ENCODE results near the gene OR13A1.
"Not testable (repeated sequence)": the region's sequence is repeated elsewhere in the genome, so short reads cannot be mapped to it uniquely, and the experiment has no call there.

The OR13A1 gene

GRCh38 chr10:45280113-45280760 lies 35.2 kb downstream of the OR13A1 start:
- DNase-seq, result no peak

DNA sequence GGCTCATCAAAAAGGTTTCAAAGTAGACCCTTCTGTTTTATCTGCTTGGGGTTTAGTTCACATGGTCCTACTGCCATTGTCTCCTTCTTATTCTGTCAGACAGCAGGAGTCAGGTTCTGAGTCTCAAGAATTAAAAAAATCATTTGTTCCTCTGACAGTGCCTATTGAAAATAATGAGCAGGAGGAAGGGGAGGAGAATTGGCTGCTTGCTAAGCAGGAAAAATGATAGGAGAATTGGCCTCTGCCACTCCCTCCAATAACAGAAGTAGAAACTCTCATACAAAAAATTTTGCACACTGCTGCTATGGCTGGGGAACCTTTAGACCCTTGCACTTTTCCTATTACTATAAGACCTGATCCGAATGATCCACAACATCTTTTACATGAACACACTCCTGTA lies 35.7 kb downstream of the OR13A1 start:
- DNase-seq, result no peak

GRCh38 chr10:45278860-45279498 lies 36.4 kb downstream of the OR13A1 start:
- DNase-seq, result no peak

DNA sequence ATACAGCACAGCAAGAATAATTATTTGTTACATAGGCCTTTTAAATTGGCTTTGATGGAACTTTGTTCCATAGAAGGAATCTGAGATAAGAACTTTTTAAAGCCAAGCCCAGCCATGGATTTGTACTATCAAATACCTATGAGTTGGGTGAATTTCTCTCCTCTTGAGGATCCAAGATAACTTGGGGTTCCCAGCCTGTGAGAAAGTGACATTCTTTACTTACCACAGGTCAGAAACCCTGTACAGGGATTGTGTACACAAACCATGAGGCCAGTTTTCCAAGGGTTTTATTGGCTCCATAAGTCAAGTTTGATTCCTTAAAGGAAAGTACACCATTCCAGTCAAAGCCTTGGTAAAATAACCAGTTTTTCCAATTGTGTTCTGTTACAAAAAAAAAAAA lies 39.3 kb downstream of the OR13A1 start:
- DNase-seq, result not testable (repeated sequence)

DNA sequence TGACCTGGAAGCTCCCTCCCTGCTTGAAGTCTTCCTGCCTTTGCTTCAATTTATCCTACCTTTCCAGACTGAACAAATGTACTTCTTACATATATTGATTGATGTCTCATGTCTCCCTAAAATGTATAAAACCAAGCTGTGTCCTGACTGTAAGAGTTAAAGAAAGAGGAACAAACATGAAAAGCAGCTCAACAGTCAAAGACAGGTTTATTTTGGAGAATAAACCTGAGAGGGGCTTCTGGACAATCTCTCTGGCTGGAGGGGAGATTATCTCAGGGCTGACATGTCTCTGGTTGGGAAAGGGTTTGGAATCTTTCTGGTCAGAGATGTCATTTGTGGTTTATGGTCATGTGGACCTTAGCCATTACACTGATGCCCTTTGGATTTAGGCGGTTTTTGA lies 41.0 kb downstream of the OR13A1 start:
- DNase-seq, result no peak

- not testable (repeated sequence) for DNase-seq
These were observed 47.6 kb downstream of the OR13A1 start for GRCh38 chr10:45267777-45268176.

DNA sequence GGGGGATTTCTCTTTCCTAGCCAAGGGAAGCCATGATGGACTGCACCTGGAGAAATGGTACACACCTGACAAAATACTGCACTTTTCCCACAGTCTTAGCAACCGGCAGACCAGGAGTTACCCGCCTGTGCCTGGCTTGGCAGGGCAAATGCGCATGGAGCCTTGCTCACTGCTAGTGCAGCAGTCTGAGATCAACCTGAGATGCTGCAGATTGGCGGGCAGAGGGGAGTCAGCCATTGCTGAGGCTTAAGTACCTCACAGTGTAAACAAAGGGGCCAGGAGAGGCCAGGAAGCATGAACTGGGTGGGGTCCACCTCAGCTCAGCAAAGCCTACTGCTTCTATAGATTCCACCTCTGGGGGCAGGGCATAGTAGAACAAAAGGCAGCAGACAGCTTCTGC lies 49.4 kb downstream of the OR13A1 start:
- DNase-seq, result no peak

- no peak for DNase-seq
These were observed 53.5 kb downstream of the OR13A1 start for GRCh38 chr10:45261946-45262345.

- no peak for DNase-seq
These were observed 54.1 kb downstream of the OR13A1 start for GRCh38 chr10:45261243-45261775.

DNA sequence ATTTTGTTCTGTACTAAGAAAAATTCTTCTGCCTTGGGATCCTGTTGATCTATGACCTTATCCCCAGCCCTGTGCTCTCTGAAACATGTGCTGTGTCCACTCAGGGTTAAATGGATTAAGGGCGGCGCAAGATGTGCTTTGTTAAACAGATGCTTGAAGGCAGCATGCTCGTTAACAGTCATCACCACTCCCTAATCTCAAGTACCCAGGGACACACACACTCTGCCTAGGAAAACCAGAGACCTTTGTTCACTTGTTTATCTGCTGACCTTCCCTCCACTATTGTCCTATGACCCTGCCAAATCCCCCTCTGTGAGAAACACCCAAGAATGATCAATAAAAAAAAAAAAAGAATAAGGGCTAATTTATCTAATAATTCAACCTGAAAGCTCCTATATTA lies 54.8 kb downstream of the OR13A1 start:
- DNase-seq, result not testable (repeated sequence)

GRCh38 chr10:45259786-45260495 lies 55.5 kb downstream of the OR13A1 start:
- not testable (repeated sequence) for DNase-seq

- DNase-seq, result no peak
These were observed 57.8 kb downstream of the OR13A1 start for GRCh38 chr10:45257600-45257999.

- no peak for DNase-seq
These were observed 59.2 kb downstream of the OR13A1 start for GRCh38 chr10:45256246-45256645.

DNA sequence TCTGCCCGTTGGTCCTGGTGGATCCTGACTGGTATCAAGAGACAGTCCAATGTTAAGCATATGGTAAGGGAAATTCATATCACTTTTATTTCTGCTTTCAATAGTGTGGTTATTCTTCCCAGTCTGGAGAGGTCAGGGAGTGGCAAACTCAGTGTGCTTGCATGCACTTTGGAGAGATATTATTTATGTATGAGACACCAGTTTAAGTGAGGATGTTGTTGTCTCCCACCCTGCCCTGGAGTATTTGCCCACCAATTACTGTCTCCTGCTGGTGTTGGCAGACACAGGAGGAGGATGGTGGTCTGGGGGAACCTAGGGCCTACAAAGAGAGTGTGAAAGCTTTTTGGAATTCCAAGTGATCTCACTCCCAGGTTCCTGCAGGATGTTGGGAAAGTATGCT lies 59.7 kb downstream of the OR13A1 start:
- no peak for DNase-seq

GRCh38 chr10:45254892-45255291 lies 60.5 kb downstream of the OR13A1 start:
- DNase-seq, result no peak

DNA sequence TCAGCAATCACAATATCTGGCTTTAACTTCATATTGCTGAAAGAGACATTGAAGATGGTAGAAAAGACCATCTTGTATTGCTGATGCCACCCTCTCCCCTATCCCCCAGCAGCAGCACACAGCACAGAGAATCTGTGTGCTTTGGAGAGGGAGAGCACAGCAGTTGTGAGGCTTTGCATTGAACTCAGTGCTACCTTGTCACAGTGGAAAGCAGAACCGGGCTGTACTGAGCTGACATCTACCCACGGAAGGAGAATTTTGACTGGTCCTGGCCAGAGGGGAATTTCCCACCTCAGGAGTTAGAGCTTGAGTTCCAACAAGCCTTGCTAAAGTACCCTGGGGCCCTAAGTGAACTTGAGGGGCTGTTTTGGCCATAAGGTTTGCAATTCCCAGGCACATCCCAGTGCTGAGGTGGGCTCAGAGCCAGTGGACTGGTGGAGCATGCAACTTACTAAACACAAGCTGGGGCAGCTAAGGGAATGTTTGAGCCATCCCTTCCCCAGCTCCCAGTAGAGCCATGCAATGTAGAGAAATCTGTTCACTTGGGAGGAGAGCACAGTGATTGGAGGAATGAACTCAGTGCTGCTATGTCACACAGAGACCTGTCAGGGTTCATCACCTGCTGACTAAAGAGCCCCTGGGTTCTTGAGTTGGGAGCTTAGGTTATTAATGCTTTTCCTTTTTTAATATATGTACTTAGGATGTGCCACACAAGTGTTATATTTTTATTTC lies 62.1 kb downstream of the OR13A1 start:
- DNase-seq, result peak; percentile 19

All from stimulated activated CD4-positive, alpha-beta T cell treated with anti-CD3 and anti-CD28 coated beads, Interleukin-15, amount 100 ng/mL, for 24 hours (primary cell).